ENCODE measurements around the gene TAF1B.

The TAF1B gene

DNA sequence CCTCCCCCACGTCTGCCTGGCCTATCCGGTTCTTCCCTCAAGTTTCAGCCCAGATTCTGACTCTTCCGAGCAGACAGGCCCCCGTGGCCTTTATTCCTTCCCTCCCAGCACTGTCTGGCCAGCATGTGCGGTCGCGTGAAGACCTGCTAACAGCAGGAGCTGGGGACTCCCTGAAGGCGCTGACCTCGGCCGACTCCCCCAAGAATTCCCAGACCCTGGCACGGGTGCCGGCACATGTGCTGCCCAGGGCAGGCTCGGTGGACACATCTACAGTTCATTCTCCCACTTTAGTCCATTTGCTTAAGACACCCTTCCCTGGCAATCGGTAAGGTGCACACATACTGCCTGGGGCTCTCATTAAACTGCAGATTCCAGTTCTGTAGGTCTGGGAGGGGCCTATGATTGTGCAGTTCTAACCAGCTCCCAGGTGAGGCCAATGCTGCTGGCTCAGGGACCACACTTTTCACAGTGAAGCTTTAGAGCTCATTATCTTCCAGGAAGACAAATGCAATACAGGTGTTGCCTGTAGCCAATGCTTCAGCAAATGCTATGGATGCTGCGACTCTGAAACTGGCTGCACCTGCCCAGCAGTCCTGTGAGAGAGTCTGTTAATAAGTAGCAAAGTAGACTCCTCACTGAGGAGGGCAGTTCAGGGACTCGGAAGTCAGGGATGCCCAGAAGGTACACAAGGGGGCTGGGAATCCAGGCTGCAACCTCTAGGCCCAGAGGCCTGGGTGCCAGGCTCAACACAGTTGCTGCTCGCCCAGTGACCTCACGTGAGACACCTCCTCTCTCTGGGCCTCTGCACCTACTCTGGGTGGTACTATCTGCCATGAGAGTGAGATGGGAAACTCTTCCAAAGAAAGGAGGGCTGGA is 45.4 kb upstream of the TAF1B start:
- TF ChIP-seq, protein P1, sequence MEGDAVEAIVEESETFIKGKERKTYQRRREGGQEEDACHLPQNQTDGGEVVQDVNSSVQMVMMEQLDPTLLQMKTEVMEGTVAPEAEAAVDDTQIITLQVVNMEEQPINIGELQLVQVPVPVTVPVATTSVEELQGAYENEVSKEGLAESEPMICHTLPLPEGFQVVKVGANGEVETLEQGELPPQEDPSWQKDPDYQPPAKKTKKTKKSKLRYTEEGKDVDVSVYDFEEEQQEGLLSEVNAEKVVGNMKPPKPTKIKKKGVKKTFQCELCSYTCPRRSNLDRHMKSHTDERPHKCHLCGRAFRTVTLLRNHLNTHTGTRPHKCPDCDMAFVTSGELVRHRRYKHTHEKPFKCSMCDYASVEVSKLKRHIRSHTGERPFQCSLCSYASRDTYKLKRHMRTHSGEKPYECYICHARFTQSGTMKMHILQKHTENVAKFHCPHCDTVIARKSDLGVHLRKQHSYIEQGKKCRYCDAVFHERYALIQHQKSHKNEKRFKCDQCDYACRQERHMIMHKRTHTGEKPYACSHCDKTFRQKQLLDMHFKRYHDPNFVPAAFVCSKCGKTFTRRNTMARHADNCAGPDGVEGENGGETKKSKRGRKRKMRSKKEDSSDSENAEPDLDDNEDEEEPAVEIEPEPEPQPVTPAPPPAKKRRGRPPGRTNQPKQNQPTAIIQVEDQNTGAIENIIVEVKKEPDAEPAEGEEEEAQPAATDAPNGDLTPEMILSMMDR (conservative IDR thresholded peaks at IDR 0.05; ENCODE audit: low read depth) = no peak
- ChIA-PET POLR2A (ENCODE audit: low non-redundant PET) (interaction anchor here (0.5 to 0.7 kb wide), 2 partner anchors 11 to 44 kb away, joined by 3 to 8 read pairs; no protein-coding TSS in a partner anchor), CTCF (interaction anchor here (1.1 to 4.8 kb wide), 5 partner anchors 27 to 116 kb away, joined by 3 to 23 read pairs (median 5); partner anchors contain the start of gene TAF1B)
- peak; percentile 33 for DNase-seq (ENCODE audit: low spot score)
- peak overlapping the region; percentile 47 for H3K27ac ChIP-seq

DNA sequence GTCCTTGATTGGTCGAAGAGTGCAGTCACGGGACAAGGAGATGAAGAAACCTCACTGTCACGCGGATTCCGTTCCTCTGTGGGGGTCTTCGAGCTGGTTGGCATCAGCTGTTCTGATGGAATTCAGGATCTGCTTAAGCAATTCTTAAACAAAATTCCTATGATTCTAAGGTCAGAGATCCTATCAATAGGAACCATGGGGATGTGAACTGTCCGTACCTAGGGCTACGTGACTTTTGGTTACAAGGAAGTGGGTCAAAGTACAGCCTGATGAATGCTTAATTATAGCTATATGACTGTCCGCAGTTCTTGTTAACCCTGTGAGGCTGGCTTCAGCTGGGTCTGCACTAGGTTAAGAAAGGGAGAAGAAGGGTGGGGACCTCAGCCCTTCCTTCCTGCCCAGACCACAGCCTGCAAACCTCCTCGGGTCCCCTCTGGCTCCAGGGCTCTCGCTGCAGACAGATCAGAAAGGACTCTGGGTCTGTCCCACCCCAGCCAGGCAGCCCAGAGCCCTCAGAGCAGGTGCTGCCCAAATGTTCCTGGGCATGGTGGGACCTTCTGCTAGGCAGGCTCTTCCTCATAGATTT is 44.2 kb upstream of the TAF1B start:
- ChIA-PET POLR2A (ENCODE audit: low non-redundant PET) (no interaction called here), CTCF (interaction anchor here (0.6 to 4.8 kb wide), 20 partner anchors 14 to 298 kb away, joined by 3 to 56 read pairs (median 4); partner anchors contain the start of gene TAF1B)
- TF ChIP-seq, protein P1 (conservative IDR thresholded peaks at IDR 0.05; ENCODE audit: low read depth) = no peak
- DNase-seq (ENCODE audit: low spot score) = no peak
- H3K27ac ChIP-seq = peak overlapping the region; percentile 100

DNA sequence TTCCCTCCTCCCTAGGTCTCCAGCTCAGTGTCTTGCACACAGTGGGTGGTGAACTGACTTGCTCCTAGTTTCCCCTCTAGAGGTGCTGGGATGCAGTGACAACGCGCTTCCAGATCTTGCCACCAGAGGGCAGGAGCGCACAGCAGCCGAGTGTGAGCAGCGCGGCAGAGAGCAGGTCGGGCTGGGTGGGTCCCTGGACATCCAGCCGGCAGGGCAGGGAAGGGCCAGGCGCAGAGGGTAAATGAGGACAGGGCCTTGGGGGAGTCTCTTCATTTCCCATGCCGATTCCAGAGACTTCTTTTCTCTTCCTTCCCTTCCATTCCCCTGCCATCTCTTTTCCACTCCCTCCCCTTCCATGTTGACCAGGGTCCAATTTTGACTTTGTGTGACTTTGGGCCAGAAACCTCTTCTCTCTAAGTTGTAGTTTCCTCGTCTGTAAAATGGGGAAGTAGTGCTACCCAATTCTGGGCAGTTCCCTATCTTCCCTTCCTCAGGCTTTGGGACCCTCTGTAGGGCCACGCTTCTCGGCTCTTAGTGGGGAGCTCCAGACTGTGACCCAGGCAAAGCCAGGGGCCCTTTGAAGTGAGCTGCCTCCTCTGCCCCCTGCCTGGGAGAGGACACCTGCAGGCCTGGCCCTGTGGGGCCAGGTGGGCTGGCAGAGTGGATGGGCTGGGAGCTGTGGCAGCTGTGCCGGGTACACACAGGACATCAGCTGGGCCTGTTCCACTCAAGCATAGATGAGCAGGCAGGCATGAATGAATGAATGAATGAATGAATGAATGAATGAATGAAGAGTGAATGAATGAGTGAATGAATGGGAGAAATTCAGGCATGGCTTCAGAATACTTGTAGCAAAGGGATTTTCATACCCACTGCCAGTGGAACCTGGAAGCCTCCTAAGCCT is 43.3 kb upstream of the TAF1B start:
- CTCF ChIA-PET = interaction anchor here (0.5 to 4.8 kb wide), 31 partner anchors 11 to 322 kb away, joined by 3 to 56 read pairs (median 4); partner anchors contain the start of genes RRM2 and TAF1B
- TF ChIP-seq, protein P1 (conservative IDR thresholded peaks at IDR 0.05; ENCODE audit: low read depth) = peak; percentile 97
- H3K27ac ChIP-seq = peak overlapping the region; percentile 100
- POLR2A ChIA-PET (ENCODE audit: low non-redundant PET) = interaction anchor here (1.0 kb wide), 1 partner anchor 43 kb away, joined by 4 read pairs; the partner anchor contains the start of gene TAF1B
- peak; percentile 83 for DNase-seq (ENCODE audit: low spot score)

DNA sequence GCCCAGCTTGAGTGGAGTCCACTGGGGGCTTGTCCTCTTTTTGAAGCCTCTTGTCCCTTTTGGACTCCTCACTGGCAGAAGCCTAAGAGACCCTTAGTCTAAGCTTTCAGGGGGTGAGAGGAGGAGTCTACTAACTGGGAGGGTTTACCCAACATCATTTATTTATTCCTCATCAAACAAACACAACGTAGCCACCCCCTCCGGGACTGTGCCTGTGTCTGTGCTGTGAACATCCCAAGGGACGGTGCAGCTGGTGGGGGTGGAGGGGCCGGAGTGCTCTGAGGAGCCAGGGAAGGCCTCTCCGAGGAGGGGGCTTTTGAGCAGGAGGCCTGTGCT is 42.7 kb upstream of the TAF1B start:
- TF ChIP-seq, protein P1 (conservative IDR thresholded peaks at IDR 0.05; ENCODE audit: low read depth) = no peak
- CTCF ChIA-PET = interaction anchor here (0.5 to 4.8 kb wide), 19 partner anchors 12 to 322 kb away, joined by 3 to 56 read pairs (median 4); partner anchors contain the start of genes RRM2 and TAF1B
- peak; percentile 32 for DNase-seq (ENCODE audit: low spot score)
- peak overlapping the region; percentile 100 for H3K27ac ChIP-seq
- POLR2A ChIA-PET (ENCODE audit: low non-redundant PET) = interaction anchor here (1.0 to 2.5 kb wide), 2 partner anchors 42 to 43 kb away, joined by 4 to 10 read pairs; partner anchors contain the start of gene TAF1B

DNA sequence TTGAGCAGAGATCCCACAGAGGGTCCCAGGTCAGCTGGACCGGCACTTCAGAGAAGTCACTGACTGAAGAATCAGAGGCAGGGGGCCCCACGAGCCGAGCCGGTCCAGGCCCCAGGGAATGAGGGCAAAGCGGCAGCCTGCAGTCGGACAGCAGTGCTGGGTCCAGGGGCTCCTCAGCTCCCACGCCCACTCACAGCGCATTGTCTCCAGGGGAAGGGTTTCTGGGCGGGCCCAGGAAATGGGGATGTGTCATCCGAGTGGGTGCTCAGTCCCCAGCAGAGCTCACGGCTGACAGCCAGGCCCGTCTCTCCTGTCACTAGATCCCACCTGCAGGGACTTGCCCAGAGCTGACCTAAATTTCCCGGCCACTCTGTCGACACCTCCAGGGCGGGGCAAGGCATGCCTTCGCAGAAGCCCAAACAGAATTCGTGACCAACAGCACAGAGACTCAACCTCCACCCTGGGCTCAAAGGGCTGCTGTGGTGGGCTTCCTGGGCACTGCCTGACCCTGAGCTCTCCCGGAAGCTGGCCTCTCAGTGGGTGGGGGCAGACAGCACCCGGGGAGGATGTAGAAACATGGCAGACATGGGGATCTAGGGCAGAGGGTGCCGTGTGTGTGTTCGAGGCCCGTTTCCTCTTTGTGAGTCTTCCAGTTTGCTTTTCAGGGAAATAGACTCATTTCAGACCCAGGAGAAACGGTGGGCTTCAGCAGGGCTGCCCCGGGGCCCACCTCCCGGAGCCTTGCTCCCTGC is 42.1 kb upstream of the TAF1B start:
- ChIA-PET CTCF (interaction anchor here (0.6 to 4.8 kb wide), 11 partner anchors 12 to 256 kb away, joined by 3 to 56 read pairs (median 4); partner anchors contain the start of gene TAF1B), POLR2A (ENCODE audit: low non-redundant PET) (interaction anchor here (2.5 kb wide), 1 partner anchor 42 kb away, joined by 10 read pairs; the partner anchor contains the start of gene TAF1B)
- TF ChIP-seq, protein P1 (conservative IDR thresholded peaks at IDR 0.05; ENCODE audit: low read depth) = no peak
- peak overlapping the region; percentile 100 for H3K27ac ChIP-seq
- DNase-seq (ENCODE audit: low spot score) = peak; percentile 84

Data from RWPE1 (cell line).